Stimulated activated naive CD4-positive, alpha-beta T cell (primary cell): ENCODE results near the gene SSR2.

Experiments
- DNase-seq, 6 experiments: peaks; one replicate each; lab custom pipeline; 2025; lab: John Stamatoyannopoulos, UW

The SSR2 gene

DNA sequence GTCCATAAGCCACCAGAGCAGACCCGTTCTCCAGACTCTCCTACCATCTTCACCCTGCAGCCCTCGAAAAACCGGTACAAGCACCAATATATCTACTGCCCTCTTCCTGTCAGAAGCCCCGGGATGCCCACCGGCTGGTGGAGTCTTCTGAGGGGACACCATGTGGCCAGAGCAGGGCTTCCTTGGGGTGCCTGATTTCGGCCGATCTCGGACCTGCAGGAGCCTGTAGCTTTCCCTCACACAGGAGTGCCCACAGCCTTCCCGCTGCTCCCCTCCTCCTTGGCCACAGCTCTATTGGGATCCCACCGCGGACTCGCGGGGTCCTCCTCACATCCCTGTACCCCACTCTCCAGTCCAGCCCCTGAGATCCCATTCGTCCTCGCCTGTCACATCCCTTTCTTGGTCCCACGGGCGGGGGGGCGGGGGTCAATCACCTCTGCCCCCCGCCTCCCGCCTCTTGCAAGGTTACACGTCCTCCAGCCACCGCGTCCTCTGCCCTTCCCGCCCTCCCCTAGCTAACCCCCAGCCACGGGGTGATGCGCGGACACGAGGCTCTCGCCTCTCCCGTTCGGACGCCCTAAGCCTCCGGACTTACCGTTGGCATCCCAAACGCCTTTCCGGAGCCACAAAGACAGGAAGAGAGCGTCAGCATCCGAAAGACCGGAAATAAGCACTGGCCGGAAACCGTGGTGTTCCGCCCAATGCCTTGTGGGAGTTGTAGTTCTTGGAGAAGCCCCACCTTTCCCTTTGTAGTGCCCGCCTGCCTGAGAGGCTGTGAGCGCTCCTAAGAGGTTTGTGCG lies at the start of gene SSR2:
SSR2 (minus strand) TSS at position 659 of the 800 bp plus-strand sequence. CDS start 784 bp downstream, outside the sequence.
- DNase-seq, result peak; percentile 67 to 87 (median 79)

DNA sequence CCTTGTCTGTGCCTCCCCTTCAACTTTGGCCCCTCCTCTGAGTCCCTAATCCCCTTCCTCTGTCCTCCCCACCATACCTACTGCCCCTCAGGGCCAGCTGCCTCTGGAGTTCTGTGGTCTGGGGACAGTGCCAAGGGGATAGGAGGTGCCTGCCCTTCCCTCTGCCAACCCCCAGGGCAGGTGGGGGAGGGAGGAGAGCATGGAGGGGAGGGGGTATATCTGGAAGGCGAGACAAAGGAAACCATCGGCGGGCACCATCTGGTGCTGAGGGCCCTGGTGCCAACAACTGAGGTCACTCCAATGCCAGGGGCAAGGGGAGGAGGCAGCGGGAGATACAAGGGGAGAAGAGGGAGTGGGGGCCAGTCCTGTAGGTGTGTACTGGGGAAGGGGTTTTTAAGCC lies 49.8 kb upstream of the SSR2 start:
- no peak for DNase-seq

DNA sequence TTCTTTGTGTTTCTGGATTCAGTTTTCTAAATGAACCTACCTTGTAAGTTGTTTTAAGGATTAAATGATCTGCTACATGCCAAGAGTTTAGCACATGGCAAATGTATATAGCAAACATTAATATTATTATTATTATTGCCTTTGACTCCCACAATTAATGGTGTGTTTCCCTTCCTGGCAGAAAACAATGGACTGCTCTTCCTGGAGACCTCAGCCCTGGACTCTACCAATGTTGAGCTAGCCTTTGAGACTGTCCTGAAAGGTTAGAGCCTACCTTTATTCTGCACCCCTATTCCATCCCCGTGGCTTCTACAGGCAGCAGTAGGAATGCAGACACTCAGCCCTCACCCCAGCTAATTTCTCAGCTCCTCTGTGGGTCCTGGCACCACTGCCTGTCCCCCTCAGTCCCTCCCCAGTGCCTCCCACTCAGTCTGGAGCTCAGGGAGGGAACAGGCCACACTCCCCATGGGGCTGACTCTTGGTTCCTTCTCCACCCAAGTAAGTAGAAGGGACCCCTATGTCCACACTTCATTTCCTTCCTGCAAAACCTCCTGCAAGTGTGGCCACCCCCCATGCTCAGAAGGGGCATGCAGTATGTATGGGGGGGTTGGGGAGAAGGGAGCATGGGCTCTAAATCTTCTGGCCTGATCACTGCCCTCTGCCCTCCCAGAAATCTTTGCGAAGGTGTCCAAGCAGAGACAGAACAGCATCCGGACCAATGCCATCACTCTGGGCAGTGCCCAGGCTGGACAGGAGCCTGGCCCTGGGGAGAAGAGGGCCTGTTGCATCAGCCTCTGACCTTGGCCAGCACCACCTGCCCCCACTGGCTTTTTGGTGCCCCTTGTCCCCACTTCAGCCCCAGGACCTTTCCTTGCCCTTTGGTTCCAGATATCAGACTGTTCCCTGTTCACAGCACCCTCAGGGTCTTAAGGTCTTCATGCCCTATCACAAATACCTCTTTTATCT lies 49.0 kb upstream of the SSR2 start:
- DNase-seq, result no peak

DNA sequence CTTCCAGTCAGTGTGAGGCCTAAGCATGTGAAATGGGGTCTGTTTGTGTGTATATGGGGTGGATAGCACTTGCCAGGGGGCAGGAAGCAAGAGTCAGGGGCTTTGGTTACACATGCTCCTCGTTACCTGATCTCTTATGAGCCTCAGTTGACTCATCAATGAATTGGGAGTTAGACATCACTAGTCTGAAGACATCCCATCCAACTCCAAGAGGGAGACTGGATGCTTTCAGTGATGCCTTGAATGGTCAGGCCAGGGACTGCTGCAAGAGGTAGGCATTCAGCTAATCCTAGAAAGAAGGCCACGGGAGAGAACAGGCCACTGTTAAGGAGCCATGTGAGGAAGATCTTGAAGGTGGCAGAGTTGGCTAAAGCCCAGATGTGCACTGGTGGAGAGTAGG lies 46.5 kb upstream of the SSR2 start:
- no peak for DNase-seq

- DNase-seq, result no peak
Measured at GRCh38 chr1:156065871-156066270, 45.1 kb upstream of the SSR2 start.

GRCh38 chr1:156065212-156065611 lies 44.5 kb upstream of the SSR2 start:
- no peak for DNase-seq

- DNase-seq, result no peak
Measured at GRCh38 chr1:156064615-156065014, 43.9 kb upstream of the SSR2 start.

DNA sequence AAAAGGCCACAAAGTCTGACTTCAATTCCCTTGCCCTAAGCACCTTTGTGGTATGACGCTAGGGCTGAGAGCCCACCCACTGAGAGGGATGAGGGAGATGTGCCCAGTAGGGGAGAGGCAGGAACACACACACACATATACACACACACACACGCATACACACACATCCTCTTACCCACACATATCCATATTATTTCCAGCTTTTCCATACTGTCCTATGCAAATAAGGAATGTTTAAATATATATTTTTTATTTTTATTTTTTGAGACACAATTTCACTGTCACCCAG lies 43.2 kb upstream of the SSR2 start:
- DNase-seq, result no peak

DNA sequence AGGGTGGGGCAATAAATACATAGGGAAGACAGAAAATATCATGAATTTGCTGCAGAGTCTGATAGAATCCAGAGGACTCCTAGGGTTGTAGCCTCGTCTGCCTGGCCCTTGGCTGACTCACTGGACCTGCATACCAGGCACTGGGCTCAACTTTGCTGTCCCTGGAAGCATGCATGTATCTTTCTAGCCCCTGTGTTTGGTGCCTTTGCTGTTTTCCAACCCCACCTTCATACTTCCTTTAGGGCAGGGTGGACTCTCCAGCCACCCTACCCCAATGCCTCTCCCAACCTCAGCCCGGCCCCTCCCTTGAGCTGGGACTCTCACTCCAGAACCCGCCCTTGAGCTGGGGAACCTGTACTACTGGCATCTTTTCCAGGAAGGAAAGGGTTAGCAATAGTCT lies 41.4 kb upstream of the SSR2 start:
- no peak for DNase-seq

DNA sequence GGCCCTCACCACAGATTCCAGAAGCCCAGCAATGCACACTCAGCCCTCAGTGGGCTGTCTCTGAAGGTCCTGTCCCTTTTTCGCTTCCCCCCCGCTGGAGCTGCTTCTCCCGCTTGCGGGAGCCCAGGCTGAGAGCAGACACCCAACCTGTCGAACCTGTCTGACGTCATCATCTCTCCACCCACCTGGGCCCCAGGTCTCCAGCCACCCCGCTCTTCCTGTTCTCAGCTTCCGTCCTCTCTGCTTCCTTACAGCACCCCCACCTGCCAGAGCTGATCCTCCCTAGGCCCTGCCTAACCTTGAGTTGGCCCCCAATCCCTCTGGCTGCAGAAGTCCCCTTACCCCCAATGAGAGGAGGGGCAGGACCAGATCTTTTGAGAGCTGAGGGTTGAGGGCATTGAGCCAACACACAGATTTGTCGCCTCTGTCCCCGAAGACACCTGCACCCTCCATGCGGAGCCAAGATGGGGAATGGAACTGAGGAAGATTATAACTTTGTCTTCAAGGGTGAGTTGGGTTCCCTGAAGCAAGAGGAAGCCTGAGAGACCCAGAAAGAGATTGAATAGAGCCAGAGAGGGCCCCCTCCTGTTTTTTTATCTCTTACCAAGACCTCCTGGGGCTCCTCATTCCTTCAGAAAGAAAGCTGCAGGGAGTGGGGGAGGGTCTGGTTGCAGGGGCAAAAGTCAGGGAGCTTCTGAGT lies 40.3 kb upstream of the SSR2 start, which contains the start of gene RAB25:
RAB25 (plus strand) TSS at position 224 of the 700 bp plus-strand sequence; CDS start at position 465, 241 bp downstream.
- no peak for DNase-seq

- DNase-seq, result no peak
Measured at GRCh38 chr1:156056326-156056849, 35.6 kb upstream of the SSR2 start.

DNA sequence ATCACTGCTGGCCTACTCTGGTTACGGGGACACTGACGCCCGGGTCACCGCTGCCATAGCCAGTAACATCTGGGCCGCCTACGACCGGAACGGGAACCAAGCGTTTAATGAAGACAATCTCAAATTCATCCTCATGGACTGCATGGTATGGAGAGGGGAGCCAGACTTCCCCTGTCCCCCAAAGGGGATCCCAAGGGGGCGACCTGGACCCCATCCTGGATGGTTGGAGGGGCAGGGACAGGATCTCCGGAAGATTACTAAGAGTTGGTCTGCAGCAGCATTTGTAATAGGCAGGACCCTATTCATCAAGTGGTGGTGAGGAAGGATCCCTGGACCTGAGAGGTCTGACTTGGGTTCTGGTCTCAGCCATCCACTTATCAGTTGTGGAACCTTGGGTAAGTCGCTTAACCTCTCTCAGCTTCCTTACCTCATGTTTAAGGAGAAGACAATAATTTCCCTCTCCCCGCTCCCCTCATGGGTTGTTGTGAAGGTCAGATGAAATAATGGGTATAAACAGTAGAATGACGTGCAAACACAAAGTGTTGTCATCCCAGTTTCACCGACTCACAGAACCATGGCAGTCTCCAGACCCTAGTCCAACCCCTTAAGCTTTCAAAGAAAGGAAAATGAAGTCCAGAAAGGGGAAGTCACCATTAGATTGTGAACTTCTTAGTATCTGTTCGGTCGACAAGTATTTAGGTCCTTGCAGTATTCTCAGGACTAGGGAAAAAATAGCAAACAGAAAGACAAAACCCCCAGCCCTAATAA lies 34.7 kb upstream of the SSR2 start:
- DNase-seq, result no peak

DNA sequence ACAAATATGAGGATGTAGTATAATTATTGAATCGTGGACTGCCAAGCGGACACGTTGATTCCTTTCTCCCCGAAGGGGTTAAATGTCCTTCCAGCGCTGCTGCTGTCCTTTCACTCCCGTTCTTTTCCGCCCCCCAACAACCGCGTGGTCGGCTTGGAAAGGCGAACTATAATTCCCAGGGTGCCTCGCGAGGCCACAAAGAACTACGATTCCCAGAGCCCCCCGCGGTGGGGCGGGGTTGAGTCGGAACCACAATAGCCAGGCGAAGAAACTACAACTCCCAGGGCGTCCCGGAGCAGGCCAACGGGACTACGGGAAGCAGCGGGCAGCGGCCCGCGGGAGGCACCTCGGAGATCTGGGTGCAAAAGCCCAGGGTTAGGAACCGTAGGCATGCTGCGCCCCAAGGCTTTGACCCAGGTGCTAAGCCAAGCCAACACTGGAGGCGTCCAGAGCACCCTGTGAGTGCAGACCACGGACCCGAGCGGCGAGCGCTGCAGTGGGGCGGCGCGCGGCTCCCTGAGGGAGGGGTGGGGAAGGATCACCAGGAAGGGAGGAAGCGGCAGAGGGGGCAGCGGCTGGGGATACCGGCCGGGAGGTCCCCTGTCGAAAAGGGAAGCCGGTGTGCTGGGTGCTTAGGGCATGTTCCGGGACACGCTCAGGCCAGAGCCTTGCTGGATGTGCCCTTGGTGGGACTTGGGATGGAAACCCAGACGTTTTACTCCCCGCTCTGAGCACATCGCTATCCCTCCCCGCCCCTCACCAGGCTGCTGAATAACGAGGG lies 33.9 kb upstream of the SSR2 start, which contains the start of gene LAMTOR2:
LAMTOR2 (plus strand) TSS at position 283 of the 781 bp plus-strand sequence; CDS start at position 391, 108 bp downstream.
- peak; percentile 86 to 93 (median 92) for DNase-seq

GRCh38 chr1:156053768-156054499 lies 33.2 kb upstream of the SSR2 start, which contains the start of gene UBQLN4:
Gene UBQLN4, minus strand, starts transcription at chr1:156053798. Its CDS starts 97 bp downstream, at chr1:156053701.
- DNase-seq, result peak; percentile 64 to 82 (median 74)

GRCh38 chr1:156052862-156053767 lies 32.4 kb upstream of the SSR2 start:
- peak; percentile 54 to 73 (median 59) for DNase-seq

GRCh38 chr1:156051011-156051725 lies 30.4 kb upstream of the SSR2 start:
- DNase-seq, result no peak

DNA sequence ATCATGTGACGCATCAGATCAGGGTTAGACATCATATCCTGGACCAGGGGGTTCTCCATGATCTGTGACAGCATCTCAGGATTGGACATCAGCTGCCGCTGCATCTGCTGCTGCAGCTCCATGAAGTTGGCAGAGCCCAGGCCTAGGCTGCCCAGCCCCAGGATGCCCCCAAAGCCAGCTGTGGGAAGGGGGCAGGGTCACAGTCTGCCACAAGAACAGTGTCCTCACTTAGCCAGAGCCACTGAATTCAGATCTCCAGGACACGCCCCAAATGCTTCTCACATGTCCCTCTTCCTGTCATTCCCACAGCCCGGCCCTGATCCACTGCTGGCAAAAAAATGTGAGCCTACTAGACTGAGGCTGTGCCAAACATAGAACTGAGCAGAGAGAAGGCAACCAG lies 29.6 kb upstream of the SSR2 start:
- DNase-seq, result no peak
